GM18499 (cell line): ENCODE measurements around the gene CBY2.
A peak's percentile ranks its signal among the peaks of the same experiment; 100 is the strongest.

Experiments
- ATAC-seq: cut with Tn5 transposase; IDR thresholded peaks from one replicate; pipeline ENCODE4 v1.9.1; 2021; ENCODE audit warnings: moderate number of reproducible peaks; ENCODE audit not compliant: insufficient read depth, unreplicated experiment

The CBY2 gene

DNA sequence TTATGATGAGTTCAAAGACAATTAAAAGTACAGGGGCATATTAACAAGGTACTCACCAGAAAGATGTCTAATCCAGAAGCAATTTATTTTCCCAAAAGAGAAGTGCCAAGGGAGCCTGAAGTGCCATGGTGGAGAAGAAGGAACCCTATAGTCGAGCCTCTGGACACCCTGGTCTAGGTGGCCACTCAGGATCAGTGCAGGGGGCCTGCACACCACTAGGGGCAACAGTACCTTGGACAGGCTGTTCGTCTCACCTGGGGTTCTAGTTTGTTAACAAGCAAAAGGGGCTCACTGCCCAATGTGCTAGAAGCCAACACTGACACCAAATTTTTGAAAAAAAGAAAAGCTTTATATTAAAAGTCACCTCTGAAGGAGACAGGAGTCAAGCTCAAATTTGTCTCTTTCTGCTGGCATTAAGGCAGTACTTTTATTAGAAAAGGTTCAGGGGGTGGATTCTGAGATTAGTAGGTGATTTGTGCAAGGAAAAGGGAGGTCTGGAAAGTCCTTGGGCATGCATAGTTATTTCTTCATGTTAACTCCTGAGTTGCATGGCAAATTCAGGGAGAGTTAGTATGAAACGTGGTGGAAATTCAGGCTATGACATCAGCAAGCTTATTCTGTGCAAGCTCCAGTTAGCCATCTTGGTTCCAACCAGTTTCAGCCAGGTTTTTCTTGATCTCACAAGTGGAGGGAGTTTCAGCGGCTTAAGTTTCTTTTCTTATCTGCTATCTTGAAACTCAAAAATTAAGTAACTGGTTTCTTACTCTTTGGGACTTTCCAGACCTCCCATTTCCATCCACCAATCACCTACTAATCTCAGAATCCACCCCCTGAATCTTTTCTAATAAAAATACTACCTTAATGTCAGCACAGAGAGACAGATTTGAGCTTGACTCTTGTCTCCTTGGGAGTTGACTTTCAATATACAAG is 884 bp upstream of the CBY2 start:
- peak; percentile 66 for ATAC-seq

DNA sequence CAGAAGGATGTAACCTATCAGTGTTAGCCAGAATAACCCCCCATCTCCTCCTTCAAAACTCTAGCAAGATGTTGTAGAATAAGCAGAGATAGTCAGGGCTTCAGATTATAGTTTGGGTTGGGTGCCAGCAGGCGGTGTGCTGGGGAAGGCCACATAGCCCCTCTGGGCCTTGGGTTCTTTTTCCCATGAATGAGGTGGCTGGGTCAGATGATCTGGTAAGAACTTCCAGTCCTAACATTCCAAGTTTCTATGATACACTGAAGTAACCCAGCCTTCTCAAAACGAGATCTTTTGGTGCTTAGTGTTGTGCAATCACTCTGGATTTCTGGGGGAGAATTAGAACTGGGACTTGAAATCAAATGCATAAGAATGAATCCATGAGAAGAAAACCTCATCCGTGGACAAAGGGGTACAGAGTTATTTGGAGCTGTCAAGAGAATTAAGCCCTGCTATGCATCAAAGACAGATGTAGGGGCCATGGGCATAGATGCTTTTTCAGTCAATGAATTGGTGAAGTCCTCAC is 810 bp downstream of the CBY2 start:
- ATAC-seq, result no peak

DNA sequence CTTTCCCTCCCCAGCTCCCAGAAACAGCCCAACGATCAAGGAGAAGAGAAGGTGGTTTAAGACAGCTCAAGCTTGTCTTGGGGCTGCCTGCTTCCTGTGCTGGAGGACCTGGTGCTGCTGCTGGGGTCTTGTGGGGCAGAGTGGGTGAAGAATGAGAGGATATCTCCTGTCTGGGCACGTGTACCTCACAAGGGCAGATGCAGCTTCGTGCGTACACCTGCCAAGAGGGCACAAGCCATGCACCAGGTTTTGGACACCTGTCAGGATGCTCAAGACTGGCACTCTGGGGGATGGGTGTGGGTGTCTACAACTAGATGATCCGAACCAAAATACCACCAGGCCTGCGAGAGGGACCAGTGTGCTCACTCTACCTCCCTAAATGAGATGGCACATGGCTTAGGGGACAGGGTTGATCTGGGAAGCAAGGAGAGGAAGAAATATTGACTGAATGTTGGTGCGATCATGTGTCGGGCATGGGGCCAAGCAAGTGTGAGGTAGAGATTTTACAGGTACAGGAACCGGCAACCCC is 2.2 kb downstream of the CBY2 start:
- no peak for ATAC-seq

DNA sequence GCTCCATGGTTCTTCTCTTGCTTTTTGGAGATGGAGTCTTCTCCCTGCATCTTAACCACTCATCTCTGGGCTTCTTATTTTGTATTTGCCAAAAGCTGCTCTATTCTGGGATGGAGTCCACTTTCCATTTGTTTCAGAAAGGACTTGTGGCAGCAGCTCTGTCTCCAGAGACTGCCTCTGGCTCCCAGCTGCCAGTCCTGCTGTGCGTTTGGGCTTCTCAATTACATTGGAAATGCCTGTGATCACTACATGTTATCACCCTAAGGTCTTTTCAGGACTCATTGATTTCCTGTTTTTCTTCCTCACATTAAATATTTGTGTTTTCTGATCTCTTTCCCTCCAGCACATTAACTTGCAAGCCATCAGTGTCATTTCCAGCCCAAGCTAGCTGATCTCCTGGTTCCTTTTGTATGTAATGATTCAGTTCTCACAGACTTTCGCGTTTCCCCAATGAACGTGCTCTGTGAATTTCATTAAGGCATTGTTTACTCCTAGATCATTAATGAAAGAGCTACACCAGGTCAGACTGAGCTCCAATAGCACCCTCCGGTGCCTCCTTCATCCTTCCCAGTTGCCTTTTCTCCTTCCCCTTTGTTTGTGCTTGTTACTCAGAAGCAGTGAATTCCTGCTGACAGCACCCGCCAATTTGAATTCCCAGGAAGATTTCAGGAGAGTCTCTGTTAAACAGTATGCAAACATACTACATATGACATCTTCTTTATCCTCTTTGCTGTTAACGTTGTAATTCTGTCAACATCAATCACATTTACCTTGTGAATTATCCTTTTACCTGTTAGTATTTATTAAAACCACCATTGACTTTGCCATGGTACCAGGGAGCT is 3.0 kb downstream of the CBY2 start:
- ATAC-seq, result no peak

DNA sequence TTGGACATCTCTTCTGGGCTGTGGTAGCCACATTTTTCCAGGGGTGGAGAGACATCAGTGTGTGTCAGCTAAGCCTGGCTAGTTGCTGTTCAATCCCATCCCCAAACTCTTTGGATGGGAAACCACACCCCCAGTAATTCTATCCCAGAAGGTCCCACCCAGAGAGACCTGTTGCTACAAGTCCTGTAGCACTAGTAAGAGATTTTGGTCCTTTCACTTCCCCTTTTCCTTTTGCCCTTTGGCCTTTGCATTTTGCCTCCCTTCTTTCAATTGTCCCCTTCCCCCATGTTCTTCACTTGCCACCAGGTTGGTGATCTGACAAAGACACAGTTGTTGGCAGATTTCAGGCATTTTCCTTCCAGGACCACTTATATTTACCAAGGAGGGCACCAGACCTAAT is 3.8 kb downstream of the CBY2 start:
- no peak for ATAC-seq

DNA sequence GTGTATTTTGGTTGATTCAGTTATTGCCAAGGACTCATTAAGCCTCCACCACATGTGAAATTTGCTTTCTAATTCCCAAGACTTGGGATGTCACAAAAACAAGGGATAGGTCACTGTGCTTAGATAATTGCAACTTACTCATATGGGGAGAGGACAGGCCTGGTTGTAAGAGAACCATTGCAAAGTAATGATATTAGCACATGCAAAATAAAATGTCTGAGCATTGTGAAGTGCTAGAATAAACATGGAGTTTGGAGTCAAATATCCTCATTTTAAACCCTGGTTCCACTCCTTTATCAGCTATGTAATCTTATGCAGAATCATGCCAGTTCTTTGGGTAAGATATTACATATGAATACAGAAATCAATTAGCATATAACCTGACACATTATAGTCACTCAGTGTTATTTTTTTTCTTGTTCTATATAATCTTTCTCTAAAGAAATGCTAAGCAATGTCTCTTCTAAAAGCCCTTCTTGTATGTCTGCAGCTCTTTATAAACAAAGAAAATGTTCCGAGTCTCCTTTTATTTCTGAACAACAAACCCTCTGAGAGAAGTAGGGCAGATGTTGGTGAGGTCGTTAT is 5.5 kb downstream of the CBY2 start:
- ATAC-seq, result no peak

DNA sequence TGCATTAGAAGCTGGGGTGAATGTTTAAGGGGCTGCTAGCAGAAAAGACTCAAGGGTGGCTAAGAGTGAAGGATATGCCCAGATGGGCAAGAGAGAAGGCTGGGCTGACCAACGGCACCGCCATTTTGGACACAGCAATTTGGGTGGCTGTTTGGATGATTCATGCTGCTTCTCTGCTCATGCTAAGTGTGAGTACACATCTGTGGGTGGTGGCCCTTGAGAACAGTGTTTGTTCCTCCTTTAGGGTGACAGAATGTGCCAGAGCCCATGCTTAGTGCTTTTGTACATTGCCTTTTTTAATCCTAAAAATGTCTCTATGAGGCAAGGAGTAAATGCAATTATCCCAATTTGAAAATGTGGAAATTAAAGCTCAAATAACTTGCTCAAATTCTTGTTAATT is 9.8 kb downstream of the CBY2 start:
- no peak for ATAC-seq

DNA sequence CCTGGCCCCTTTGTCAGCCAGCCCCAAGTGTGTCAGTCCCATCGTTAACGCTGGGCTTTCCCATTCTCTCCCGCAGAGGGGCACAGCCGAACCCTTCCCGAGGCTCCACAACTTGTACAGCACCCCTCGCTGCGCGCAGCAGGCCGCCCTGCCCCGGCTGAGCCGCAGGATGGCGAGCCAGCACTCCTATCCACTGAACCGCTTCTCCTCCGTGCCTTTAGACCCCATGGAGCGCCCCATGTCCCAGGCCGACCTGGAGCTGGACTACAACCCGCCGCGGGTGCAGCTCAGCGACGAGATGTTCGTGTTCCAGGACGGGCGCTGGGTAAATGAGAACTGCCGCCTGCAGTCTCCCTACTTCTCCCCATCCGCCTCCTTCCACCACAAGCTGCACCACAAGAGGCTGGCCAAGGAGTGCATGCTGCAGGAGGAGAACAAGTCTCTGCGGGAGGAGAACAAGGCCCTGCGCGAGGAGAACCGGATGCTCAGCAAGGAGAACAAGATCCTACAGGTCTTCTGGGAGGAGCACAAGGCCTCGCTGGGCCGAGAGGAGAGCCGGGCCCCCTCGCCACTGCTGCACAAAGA is 11.1 kb downstream of the CBY2 start:
- ATAC-seq, result no peak

DNA sequence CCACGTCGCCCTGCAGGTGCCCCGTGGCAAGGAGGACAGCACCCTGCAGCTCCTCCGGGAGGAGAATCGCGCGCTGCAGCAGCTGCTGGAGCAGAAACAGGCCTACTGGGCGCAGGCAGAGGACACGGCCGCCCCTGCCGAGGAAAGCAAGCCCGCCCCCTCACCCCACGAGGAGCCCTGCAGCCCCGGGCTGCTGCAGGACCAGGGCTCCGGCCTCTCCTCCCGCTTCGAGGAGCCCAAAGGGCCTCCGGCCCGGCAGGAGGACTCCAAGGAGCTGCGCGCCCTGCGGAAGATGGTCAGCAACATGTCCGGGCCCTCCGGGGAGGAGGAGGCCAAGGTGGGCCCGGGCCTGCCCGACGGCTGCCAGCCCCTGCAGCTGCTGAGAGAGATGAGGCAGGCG is 11.6 kb downstream of the CBY2 start:
- ATAC-seq, result no peak

DNA sequence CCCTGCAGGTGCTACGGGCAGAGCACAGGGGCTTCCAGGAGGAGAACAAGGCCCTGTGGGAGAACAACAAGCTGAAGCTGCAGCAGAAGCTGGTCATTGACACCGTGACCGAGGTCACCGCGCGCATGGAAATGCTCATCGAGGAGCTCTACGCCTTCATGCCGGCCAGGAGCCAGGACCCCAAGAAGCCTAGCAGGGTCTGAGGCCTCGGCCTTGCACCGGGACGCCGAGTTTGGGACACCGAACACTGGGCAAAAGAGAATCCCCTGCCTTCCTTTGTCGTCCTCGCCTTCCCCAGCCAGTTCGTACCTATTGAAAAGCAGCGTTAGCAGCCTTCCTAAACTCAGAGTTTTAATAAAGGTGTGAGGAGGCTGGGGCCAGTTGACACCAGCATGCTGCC is 12.1 kb downstream of the CBY2 start:
- no peak for ATAC-seq

DNA sequence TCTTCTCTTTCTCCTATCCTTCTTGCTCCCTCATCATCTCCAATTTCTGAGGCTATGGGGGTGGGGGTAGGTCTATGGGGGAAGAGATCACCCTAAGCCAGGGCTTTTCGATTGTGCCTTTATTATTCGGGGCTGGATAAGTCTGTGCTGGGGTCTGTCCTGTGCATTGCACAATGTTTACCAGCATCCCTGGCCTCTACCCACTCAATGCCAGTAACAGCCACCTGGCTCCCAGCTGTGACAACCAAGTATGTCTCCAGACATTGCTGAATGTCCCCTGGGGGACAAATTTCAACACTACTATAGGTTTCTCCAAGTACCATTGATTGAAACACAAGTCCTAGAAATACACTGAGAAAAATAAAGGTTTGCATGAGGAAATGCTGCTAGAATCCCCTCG is 13.2 kb downstream of the CBY2 start:
- no peak for ATAC-seq

DNA sequence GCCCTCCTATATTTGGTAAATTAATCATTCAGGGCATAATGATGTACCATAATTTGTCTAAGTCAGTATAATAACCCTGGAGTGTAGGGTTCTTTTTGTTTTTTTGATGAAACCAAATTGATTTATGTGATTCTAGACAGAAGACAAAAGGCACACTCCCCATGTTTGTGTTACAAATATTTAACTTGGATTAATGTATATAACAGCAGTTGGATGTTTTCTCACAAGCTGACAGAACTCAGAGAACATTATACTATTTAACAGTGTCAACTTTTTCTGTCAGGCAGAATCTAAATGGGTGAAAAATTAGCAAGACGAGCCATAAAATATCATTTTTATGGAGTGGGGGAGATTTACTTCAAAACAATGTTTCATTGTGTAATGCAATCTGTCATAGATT is 15.2 kb downstream of the CBY2 start:
- ATAC-seq, result no peak

DNA sequence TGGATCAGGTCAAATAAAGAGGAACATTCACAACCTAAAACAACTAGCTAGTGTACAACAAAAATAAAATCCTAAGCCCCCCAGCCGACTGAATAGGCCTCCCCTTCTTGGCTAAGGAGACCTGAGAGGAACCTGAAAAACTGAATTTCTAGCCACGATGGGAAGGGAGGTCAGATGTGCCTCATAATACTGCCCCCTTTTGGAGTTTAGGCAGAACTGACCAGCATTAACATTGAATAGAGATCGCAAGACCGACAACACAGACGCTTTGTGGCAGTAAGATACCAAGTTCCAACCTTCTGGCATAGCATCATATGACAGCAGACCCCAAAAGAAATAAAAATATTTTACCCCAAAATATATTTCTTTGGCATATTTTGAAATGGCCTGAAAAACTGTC is 15.9 kb downstream of the CBY2 start:
- no peak for ATAC-seq

DNA sequence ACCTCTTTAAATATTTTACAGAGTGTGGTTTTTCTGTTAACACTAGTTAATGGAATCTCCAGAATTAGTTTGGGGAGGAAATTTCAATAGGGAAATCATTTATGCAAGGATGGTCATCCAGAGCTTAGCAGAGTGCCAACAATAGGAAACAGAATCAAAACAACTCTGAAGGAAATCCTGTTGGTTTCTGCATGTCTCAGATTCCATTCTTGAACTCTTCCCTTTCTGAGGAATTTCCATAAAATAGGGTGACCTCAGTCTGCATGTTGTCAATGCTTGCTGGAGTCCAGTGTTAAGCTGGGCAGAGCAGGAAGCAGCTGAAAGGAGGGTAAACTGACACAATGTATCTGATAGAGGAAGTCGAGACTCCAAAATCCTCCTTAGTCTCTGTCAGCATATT is 16.9 kb downstream of the CBY2 start:
- no peak for ATAC-seq

DNA sequence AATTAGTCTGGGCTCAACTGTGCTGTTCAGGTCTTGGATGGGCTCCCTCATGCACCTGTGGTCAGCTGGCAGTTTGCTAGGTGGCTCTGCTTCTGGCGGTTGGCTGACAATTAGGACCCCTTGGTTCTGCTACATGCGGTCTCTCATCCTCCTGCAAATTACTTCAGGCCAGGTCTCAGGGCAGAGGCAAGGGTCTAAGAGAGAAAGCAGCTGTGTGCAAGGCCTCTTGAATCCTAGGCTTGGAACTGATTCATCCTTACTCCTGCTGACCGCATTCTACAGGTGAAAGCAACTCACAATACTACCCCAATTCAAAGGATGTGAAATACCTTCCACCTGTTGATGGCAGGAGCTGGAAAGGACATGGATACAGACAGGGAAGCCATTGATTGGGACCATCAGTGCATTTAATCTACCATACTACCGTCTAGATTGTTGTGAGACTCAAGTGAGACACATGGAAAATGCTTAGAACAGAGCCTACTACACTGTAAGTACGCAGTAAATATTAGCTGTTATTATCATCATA is 19.1 kb downstream of the CBY2 start:
- no peak for ATAC-seq

DNA sequence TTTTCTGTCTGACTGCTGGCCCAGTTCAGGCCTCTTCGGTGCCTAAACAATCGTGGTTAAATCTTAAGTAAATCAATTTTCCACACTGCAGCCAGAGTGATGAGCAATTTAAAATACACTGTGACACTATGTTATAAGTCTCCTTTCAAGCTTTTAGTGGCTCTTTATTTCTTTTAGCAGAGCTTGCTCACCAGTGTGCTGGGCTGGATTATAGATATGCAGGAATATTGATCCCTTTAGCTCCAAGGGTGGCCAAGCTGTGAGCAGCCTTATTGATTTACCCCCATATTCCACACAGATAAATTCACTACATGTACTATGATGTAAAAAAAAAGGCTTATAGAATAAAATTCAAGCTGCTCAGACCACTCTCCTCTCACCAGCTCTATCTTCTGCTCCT is 21.7 kb downstream of the CBY2 start:
- no peak for ATAC-seq

DNA sequence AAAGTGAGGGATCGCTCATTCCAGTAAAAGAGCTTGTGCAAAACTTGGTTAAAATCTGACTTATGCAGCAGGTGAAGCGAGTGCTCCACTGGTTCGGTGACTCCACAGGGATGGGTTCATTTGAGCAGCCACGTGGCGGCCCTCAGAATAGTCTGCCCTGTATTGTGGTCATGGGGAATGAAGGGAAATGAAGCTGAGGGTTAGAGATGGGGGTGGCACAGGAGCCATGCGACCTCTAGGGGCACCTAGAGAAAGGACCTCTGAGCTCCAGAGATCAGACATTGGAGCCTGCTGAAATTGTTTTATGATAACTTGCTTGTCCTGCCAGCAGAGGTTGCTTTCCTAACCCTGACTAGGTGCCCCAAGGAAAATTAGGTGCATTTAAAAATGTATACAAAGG is 26.6 kb downstream of the CBY2 start:
- no peak for ATAC-seq

DNA sequence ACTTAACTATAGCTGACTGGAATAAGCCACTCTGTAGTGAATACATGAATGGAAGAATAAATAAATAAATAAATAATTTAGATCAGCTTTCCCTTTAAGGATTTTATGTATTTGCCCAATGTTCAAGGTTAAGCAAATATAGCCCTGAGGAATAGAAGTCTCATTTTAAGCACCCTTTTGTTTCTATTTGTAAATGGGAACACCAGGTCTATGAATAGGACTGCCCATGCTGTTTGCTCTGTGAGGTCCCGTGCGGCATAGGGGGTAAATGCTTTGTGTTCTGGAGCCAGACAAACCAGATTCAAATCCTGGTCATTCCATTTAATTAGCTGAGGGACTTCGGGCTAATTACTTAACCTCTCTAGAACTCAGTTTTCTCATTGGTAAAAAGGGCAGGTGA is 29.3 kb downstream of the CBY2 start:
- ATAC-seq, result no peak

DNA sequence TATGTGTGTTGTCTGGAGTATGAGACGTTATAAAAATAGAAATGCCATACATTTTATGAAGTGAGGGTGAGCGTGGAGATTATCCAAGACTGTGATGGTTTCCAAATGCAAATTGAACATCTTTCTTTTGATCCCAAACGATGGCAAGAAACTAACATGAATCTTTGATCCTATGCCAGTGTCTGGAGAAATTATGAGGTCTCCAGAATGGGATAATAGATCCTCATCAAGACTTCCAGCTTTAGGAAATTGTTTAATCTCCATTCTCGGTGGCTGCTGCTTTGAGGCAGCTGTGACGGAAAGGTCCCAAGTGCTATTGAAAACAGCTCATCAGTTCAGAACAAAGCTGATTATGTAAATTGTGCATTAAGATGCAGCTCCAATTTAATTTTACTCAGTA is 30.8 kb downstream of the CBY2 start:
- no peak for ATAC-seq

DNA sequence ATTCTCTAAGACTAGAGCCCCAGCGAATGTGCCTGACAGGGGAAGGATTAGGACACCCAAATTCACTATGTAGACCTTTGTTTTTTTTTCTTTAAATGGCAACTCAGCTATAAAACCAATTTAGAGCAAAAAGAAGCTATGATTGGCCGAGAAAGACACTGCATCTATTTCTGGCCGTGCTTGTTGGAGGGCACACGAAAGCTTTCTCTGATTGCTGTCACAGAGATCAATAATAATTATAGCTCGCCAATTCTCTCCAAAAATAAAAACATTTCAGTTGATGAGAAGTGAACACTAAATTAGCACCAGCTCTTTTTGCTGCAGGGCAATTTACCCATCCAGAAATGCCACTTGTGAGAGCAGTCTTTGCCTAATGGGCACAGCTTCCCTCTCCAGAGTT is 31.2 kb downstream of the CBY2 start:
- ATAC-seq, result no peak
